H1 (cell line): ENCODE measurements around the gene PCDHB12. TPM values are rescaled to one million over a fixed set of nuclear protein-coding genes. Genes with fewer than 3 reads are reported as not detected.

Source experiments
- CTBP2 ChIP-seq: IDR thresholded peaks from 2 replicates; pipeline ENCODE4 v1.7.0; 2011; ENCODE audit warnings: borderline replicate concordance, mild to moderate bottlenecking, moderate library complexity, mixed read lengths, low read length; ENCODE audit not compliant: insufficient read depth, insufficient read length
- NANOG ChIP-seq: IDR thresholded peaks from 2 replicates; pipeline ENCODE4 v1.6.1; 2011; ENCODE audit warnings: low read length, low read depth, mild to moderate bottlenecking, inconsistent platforms; ENCODE audit not compliant: insufficient read depth, poor library complexity, severe bottlenecking
- RAD21 ChIP-seq, 2 experiments: IDR thresholded peaks in 1 of 2; conservative IDR thresholded peaks in 1 of 2; 2 replicates each; pipeline ENCODE4 v1.6.1; 2011; ENCODE audit warnings: low read depth in 2 of 2, low read length in 2 of 2, improper control_type of control experiment in 1 of 2, inconsistent platforms in 1 of 2, mild to moderate bottlenecking in 1 of 2, moderate library complexity in 1 of 2
- SIRT6 ChIP-seq: IDR thresholded peaks from one replicate; pipeline ENCODE4 v1.7.1; 2012; ENCODE audit warnings: low read length, inconsistent platforms
- SUZ12 ChIP-seq: fragments of 200-600 bp; sonication (generic); IDR thresholded peaks from 2 replicates; pipeline ENCODE4 v1.6.1; 2012; ENCODE audit warnings: mild to moderate bottlenecking, inconsistent platforms, low read length, moderate library complexity, mixed read lengths
- polyA plus RNA-seq, 7 experiments: library from polyadenylated mRNA; depleted of rRNA in 3 of 7; stranded (reverse) in 5 of 7; unstranded in 2 of 7; fragments of >200 nt in 5 of 7; fragments of 200-250 nt in 2 of 7; gene quantifications; 1 replicate in 5 of 7; 2 replicates in 1 of 7; 4 replicates in 1 of 7; pipeline versions ENCODE4 v1.2.1 to v1.2.3, GENCODE V29; 2011 to 2013; ENCODE audit warnings: missing spikeins in 2 of 7, mixed read lengths in 2 of 7
- total RNA-seq: library from RNA; stranded (reverse); fragmentation: NEBNext Ultra II Directional; extraction: Animal tissue kit (Norgen Biotek cat#: 25700); gene quantifications from 2 replicates; pipeline ENCODE4 v1.2.1, GENCODE V29; 2021
- TF ChIP-seq, protein P1 (sequence below): IDR thresholded peaks from 2 replicates; pipeline ENCODE4 v1.6.1; 2012; ENCODE audit warnings: low read length, inconsistent platforms

PCDHB12 gene
- total and polyA plus RNA-seq, 2 of the 8 experiments (the other 6 are each of a cell fraction or from before 2014, with no cell fraction given), result 1.1 to 2.0 TPM

DNA sequence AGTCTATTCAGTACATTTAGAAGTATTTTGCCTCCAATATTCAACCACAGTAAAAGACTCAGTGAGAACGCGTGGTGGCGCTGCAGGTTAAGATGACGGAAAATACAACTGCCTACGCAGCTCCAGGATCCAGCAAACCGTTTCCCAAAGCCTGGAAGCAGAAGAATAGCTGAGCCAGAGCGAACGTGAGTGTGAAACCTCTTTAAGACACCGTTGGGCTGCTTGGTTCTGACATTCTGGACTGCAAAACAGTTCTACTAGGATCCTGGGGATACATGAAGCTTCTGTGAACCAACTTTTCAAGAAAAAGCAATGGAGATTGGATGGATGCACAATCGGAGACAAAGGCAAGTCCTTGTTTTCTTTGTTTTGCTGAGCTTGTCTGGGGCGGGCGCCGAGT, 26.3 kb upstream of the PCDHB12 start, which contains the start of gene PCDHB16 (continued):
- no peak for TF ChIP-seq SIRT6
- TF ChIP-seq CTBP2, result no peak
- no peak for TF ChIP-seq SUZ12
- TF ChIP-seq, protein P1, sequence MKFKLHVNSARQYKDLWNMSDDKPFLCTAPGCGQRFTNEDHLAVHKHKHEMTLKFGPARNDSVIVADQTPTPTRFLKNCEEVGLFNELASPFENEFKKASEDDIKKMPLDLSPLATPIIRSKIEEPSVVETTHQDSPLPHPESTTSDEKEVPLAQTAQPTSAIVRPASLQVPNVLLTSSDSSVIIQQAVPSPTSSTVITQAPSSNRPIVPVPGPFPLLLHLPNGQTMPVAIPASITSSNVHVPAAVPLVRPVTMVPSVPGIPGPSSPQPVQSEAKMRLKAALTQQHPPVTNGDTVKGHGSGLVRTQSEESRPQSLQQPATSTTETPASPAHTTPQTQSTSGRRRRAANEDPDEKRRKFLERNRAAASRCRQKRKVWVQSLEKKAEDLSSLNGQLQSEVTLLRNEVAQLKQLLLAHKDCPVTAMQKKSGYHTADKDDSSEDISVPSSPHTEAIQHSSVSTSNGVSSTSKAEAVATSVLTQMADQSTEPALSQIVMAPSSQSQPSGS, result no peak
- TF ChIP-seq RAD21 (IDR thresholded peaks at IDR 0.05 in 1 of 2, conservative IDR thresholded peaks at IDR 0.05 in 1 of 2; ENCODE audit: low read depth in 2 of 2, low read length in 2 of 2), result peak; percentile 72 to 73
- TF ChIP-seq NANOG, result no peak
